HL-60 (cell line): ENCODE data around the gene MDP1.

ENCODE experiments used
- CTCF ChIP-seq: IDR thresholded peaks from one replicate; pipeline ENCODE4 v1.5.1; 2011; ENCODE audit warnings: low read length, control low read depth, inconsistent platforms; ENCODE audit not compliant: insufficient read depth
- GABPA ChIP-seq: IDR thresholded peaks from 2 replicates; pipeline ENCODE4 v1.6.1; 2012; ENCODE audit warnings: low read depth
- POLR2AphosphoS5 ChIP-seq: IDR thresholded peaks from 2 replicates; pipeline ENCODE4 v1.6.1; 2012; ENCODE audit warnings: low read depth
- REST ChIP-seq: IDR thresholded peaks from 2 replicates; pipeline ENCODE4 v1.6.1; 2012; ENCODE audit warnings: low read depth; ENCODE audit not compliant: insufficient replicate concordance

DNA sequence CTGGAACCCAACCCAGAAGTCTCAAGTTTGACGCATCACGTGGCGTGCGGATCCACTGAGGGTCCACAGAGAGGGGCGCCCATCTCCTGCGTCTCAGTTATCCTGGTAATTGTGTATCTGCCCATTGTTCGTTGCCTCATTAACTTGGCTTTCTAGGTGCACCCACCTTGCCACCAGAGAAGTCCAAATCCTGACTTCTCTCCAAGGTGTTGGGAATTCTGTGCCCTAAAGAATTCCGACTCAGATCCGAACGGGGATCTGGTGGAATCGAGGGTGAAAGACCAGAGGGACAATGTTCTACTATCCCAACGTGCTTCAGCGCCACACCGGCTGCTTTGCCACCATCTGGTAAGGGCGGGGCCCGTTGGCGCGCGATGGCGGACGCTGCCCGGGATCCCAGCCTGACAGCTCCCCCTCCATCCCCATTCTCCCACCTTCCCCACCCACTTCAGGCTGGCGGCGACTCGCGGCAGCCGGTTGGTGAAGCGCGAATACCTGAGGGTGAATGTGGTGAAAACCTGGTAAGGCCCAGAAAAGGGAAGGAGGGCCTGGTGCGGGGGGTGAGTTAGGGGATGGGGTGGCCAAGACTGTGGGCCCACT lies 43.5 kb downstream of the MDP1 start:
- TF ChIP-seq CTCF (no peak), GABPA (no peak), POLR2AphosphoS5 (no peak), REST (no peak)
